H9 (cell line): Measurements from ENCODE around the gene PHOX2A. TPM values are rescaled to one million over a fixed set of nuclear protein-coding genes. Genes with fewer than 3 reads are reported as not detected.

Experiments
- DNase-seq: peaks from one replicate; pipeline ENCODE4 v3.0.0-alpha.2; 2017
- H2AFZ ChIP-seq: one replicate; pipeline ENCODE4 v1.6.1; 2013; ENCODE audit warnings: mild to moderate bottlenecking, low read length, control low read depth, moderate library complexity
- H2AK5ac ChIP-seq: 2 replicates; pipeline ENCODE4 v1.6.1; 2013; ENCODE audit warnings: low read length, control low read depth, mixed read lengths; ENCODE audit not compliant: insufficient read length
- H2BK120ac ChIP-seq: one replicate; pipeline ENCODE4 v1.6.1; 2013; ENCODE audit warnings: low read depth, mild to moderate bottlenecking, low read length, control low read depth, inconsistent platforms; ENCODE audit not compliant: poor library complexity, severe bottlenecking
- H2BK12ac ChIP-seq: 2 replicates; pipeline ENCODE4 v1.6.1; 2013; ENCODE audit warnings: low read length, control low read depth, mixed read lengths, low read depth; ENCODE audit not compliant: insufficient read length
- H2BK15ac ChIP-seq: 2 replicates; pipeline ENCODE4 v1.6.1; 2013; ENCODE audit warnings: low read depth, low read length, control low read depth
- H2BK20ac ChIP-seq: one replicate; pipeline ENCODE4 v1.6.1; 2013; ENCODE audit warnings: low read depth, mild to moderate bottlenecking, low read length, control low read depth, inconsistent platforms; ENCODE audit not compliant: poor library complexity, severe bottlenecking
- H2BK5ac ChIP-seq: 2 replicates; pipeline ENCODE4 v1.6.1; 2013; ENCODE audit warnings: low read length, control low read depth, mixed read lengths; ENCODE audit not compliant: insufficient read length
- H3K14ac ChIP-seq: 2 replicates; pipeline ENCODE4 v1.6.1; 2013; ENCODE audit warnings: low read length, control low read depth; ENCODE audit not compliant: insufficient read depth
- H3K18ac ChIP-seq: 2 replicates; pipeline ENCODE4 v1.6.1; 2013; ENCODE audit warnings: low read depth, mild to moderate bottlenecking, mixed read lengths, low read length, control low read depth; ENCODE audit not compliant: insufficient read length
- H3K23ac ChIP-seq: 2 replicates; pipeline ENCODE4 v1.6.1; 2013; ENCODE audit warnings: low read length, control low read depth, mixed read lengths, low read depth; ENCODE audit not compliant: insufficient read length
- H3K23me2 ChIP-seq: 2 replicates; pipeline ENCODE4 v1.6.1; 2013; ENCODE audit warnings: low read depth, mild to moderate bottlenecking, mixed read lengths, low read length, control low read depth; ENCODE audit not compliant: insufficient read length, poor library complexity, severe bottlenecking
- H3K27ac ChIP-seq: 2 replicates; pipeline ENCODE4 v1.5.1; 2013; ENCODE audit warnings: low read length, control low read depth, mixed read lengths, low read depth; ENCODE audit not compliant: insufficient read length
- H3K27me3 ChIP-seq: 2 replicates; pipeline ENCODE4 v1.6.1; 2013; ENCODE audit warnings: low read length, control low read depth, inconsistent platforms; ENCODE audit not compliant: insufficient read depth
- H3K4ac ChIP-seq: 2 replicates; pipeline ENCODE4 v1.6.1; 2013; ENCODE audit warnings: low read depth, mild to moderate bottlenecking, control low read depth, inconsistent platforms, low read length, moderate library complexity
- H3K4me1 ChIP-seq: 2 replicates; pipeline ENCODE4 v1.6.1; 2013; ENCODE audit warnings: low read length, control low read depth, inconsistent platforms; ENCODE audit not compliant: insufficient read depth
- H3K4me2 ChIP-seq: 2 replicates; pipeline ENCODE4 v1.6.1; 2013; ENCODE audit warnings: low read length, control low read depth, mixed read lengths; ENCODE audit not compliant: insufficient read length, insufficient read depth
- H3K56ac ChIP-seq: 2 replicates; pipeline ENCODE4 v1.6.1; 2013; ENCODE audit warnings: low read depth, mild to moderate bottlenecking, mixed read lengths, low read length, control low read depth; ENCODE audit not compliant: insufficient read length
- H3K79me1 ChIP-seq: 2 replicates; pipeline ENCODE4 v1.6.1; 2013; ENCODE audit warnings: low read depth, mild to moderate bottlenecking, moderate library complexity, low read length, control low read depth, inconsistent platforms; ENCODE audit not compliant: insufficient read depth, poor library complexity, severe bottlenecking
- H3K79me2 ChIP-seq: 2 replicates; pipeline ENCODE4 v1.6.1; 2013; ENCODE audit warnings: low read length, control low read depth, inconsistent platforms; ENCODE audit not compliant: insufficient read depth
- H3K9ac ChIP-seq: 2 replicates; pipeline ENCODE4 v1.6.1; 2013; ENCODE audit warnings: low read length, control low read depth, mixed read lengths; ENCODE audit not compliant: insufficient read length; ENCODE audit errors: extremely low read depth
- H3K9me3 ChIP-seq: one replicate; pipeline ENCODE4 v1.6.1; 2013; ENCODE audit warnings: low read depth, low read length, inconsistent platforms; ENCODE audit not compliant: control insufficient read depth
- H3T11ph ChIP-seq: one replicate; pipeline ENCODE4 v1.6.1; 2013; ENCODE audit warnings: mild to moderate bottlenecking, low read length, control low read depth, inconsistent platforms
- H4K20me1 ChIP-seq: one replicate; pipeline ENCODE4 v1.6.1; 2013; ENCODE audit not compliant: control insufficient read depth, insufficient read length, insufficient read depth
- H4K5ac ChIP-seq: 2 replicates; pipeline ENCODE4 v1.6.1; 2013; ENCODE audit warnings: low read depth, mild to moderate bottlenecking, mixed read lengths, low read length, control low read depth; ENCODE audit not compliant: insufficient read length
- H4K8ac ChIP-seq: replicated peaks from 2 replicates; pipeline ENCODE4 v1.6.1; 2013; ENCODE audit warnings: low read length, control low read depth, mixed read lengths, low read depth; ENCODE audit not compliant: insufficient read length
- H4K91ac ChIP-seq: 2 replicates; pipeline ENCODE4 v1.6.1; 2013; ENCODE audit warnings: low read depth, mild to moderate bottlenecking, moderate library complexity, mixed read lengths, low read length, control low read depth; ENCODE audit not compliant: insufficient read length
- H3K27ac Mint-ChIP-seq, 3 experiments: 2 replicates in 2 of 3; 3 replicates in 1 of 3; pipeline ENCODE4 v1.8.0; 2020 to 2021; ENCODE audit warnings: mixed read lengths in 3 of 3, mild to moderate bottlenecking in 1 of 3, moderate library complexity in 1 of 3
- H3K27me3 Mint-ChIP-seq: 2 replicates; pipeline ENCODE4 v1.8.0; 2021; ENCODE audit warnings: low read depth, mild to moderate bottlenecking, moderate library complexity, mixed read lengths
- H3K36me3 Mint-ChIP-seq, 3 experiments: 2 replicates in 2 of 3; 3 replicates in 1 of 3; pipeline ENCODE4 v1.8.0; 2020 to 2021; ENCODE audit warnings: low read depth in 3 of 3, mixed read lengths in 3 of 3; ENCODE audit not compliant: insufficient read depth in 1 of 3
- H3K4me1 Mint-ChIP-seq, 2 experiments: 2 replicates each; pipeline ENCODE4 v1.8.0; 2020; ENCODE audit warnings: mixed read lengths in 2 of 2
- H3K4me3 Mint-ChIP-seq, 2 experiments: 2 replicates in 1 of 2; 3 replicates in 1 of 2; pipeline ENCODE4 v1.8.0; 2020 to 2021; ENCODE audit warnings: mild to moderate bottlenecking in 2 of 2, mixed read lengths in 2 of 2, moderate library complexity in 1 of 2
- H3K9me3 Mint-ChIP-seq, 2 experiments: 2 replicates in 1 of 2; 3 replicates in 1 of 2; pipeline ENCODE4 v1.8.0; 2020; ENCODE audit warnings: mild to moderate bottlenecking in 2 of 2, mixed read lengths in 2 of 2, moderate library complexity in 1 of 2
- CTCF ChIP-seq: fragments of 200-600 bp; sonication (generic); conservative IDR thresholded peaks from 3 replicates; pipeline ENCODE4 v1.8.0; 2021; ENCODE audit warnings: antibody characterized with exemption, mild to moderate bottlenecking
- WGBS: extraction: QIAGEN DNeasy Blood & Tissue Kit; methylation state at CpG from one replicate; pipeline ENCODE4 v1.1.7; 2013; ENCODE audit warnings: missing lambda C conversion rate, low lambda C conversion rate, mixed read lengths; ENCODE audit not compliant: insufficient read length; ENCODE audit errors: extremely low coverage; 5-methylcytosine and 5-hydroxymethylcytosine counted together
- total RNA-seq: library from RNA; stranded (reverse); gene quantifications from 2 replicates; pipeline ENCODE4 v1.2.1, GENCODE V29; 2021

PHOX2A gene
- total RNA-seq, 1 experiment from 2014 or later, result 1.4 TPM

- Histone ChIP-seq H3K4me1 (no peaks in the 10 kb centered on the region), H3K4me2 (no peak overlapping the region), H2AFZ (no peak overlapping the region), H3K27ac (no peak overlapping the region), H3K27me3 (no peaks in the 10 kb centered on the region), H2BK5ac (no peak overlapping the region), H4K5ac (no peak overlapping the region), H3K9me3 (no peaks in the 10 kb centered on the region), H3K4ac (no peak overlapping the region), H3K79me2 (no peaks in the 10 kb centered on the region), H4K91ac (no peak overlapping the region), H2BK20ac (no peak overlapping the region), H3K9ac (no peak overlapping the region), H2BK15ac (no peak overlapping the region), H2BK120ac (no peak overlapping the region), H2BK12ac (no peak overlapping the region), H3K18ac (no peak overlapping the region), H3K79me1 (no peaks in the 10 kb centered on the region), H2AK5ac (no peak overlapping the region), H4K20me1 (no peaks in the 10 kb centered on the region), H4K8ac (no peak overlapping the region), H3K23ac (no peak overlapping the region), H3K14ac (no peak overlapping the region), H3T11ph (no peak overlapping the region), H3K56ac (no peak overlapping the region), H3K23me2 (no peaks in the 10 kb centered on the region)
- no peak for DNase-seq
- no peaks in the 10 kb centered on the region for H3K4me1 Mint-ChIP-seq
- TF ChIP-seq CTCF, result no peak
- WGBS, result no CpG with 5 or more reads among the region's 14 CpGs
- peaks cover 0 to 25% (median 4%) of the 10 kb centered on the region in 3 experiments; a peak in 5 of 7 replicates for H3K36me3 Mint-ChIP-seq
- no peak overlapping the region for H3K4me3 Mint-ChIP-seq
- H3K27ac Mint-ChIP-seq, result no peak overlapping the region; a peak in 1 of 7 replicates
- H3K9me3 Mint-ChIP-seq, result no peaks in the 10 kb centered on the region
- H3K27me3 Mint-ChIP-seq, result peaks cover 1% of the 10 kb centered on the region; the same call in 1 of the 2 replicates
Observed at GRCh38 chr11:72293391-72293790, 49.4 kb upstream of the PHOX2A start.
